ENCODE results near the gene CABP7. TPM values are rescaled to one million over a fixed set of nuclear protein-coding genes. Genes with fewer than 3 reads are reported as not detected.

The CABP7 gene
- total RNA-seq (0.09 TPM), polyA plus RNA-seq (ENCODE audit: insufficient read depth in 1 of 8, insufficient read length in 8 of 8, low replicate concordance in 1 of 8) (under 1 TPM; 0.10 to 0.40 (median 0.16) TPM)
- long read RNA-seq, donor 1, partial matches to known transcripts, result 6 of 6 reads
- long read RNA-seq, donor 1, other reads (novel, unspliced or antisense), result 0 of 6 reads
- long read RNA-seq, donor 2, result 0 reads
- long read RNA-seq, donor 3, result 0 reads
- long read RNA-seq, donor 4, result 0 reads
- long read RNA-seq, donor 5, result 0 reads
- long read RNA-seq, donor 6, result 0 reads
- long read RNA-seq, donor 7, result 0 reads
- long read RNA-seq, donor 8, result 0 reads
- long read RNA-seq, donor 9, partial matches to known transcripts, result 5 of 10 reads
- long read RNA-seq, donor 9, other reads (novel, unspliced or antisense), result 5 of 10 reads
- long read RNA-seq, donor 10, result 0 reads
- long read RNA-seq, donor 11, partial matches to known transcripts, result 10 of 24 reads
- long read RNA-seq, donor 11, other reads (novel, unspliced or antisense), result 14 of 24 reads

- Histone ChIP-seq H3K27me3 (ENCODE audit: control insufficient read depth, insufficient read depth, low read length) (peaks cover 65% of the 10 kb centered on the region), H3K4me1 (ENCODE audit: control insufficient read depth, insufficient read depth, low read length) (peaks cover 6% of the 10 kb centered on the region), H3K36me3 (ENCODE audit: control insufficient read depth, insufficient read depth, low read length) (no peaks in the 10 kb centered on the region), H3K27ac (ENCODE audit: low read length) (no peak within 1 kb of the TSS), H3K4me3 (ENCODE audit: low read length) (no peak within 1 kb of the TSS), H3K9me3 (replicated peaks; ENCODE audit: control insufficient read depth, low read depth, low read length) (no peaks in the 10 kb centered on the region)
- under 1% methylated on average over 97 of the region's 115 CpGs for WGBS (ENCODE audit: insufficient coverage)
- DNase-seq, result no peak
Measured at GRCh38 chr22:29719899-29720645, at the start of gene CABP7. CABP7 (plus strand) TSS chr22:29720003; CDS start chr22:29720425, 422 bp downstream.

GRCh38 chr22:29670626-29671025 is 49.2 kb upstream of the CABP7 start:
- no peaks in the 10 kb centered on the region for H3K4me1 ChIP-seq (ENCODE audit: control insufficient read depth, insufficient read depth, low read length)
- DNase-seq, result no peak
- WGBS (ENCODE audit: insufficient coverage), result 56% methylated on average over 3 of the region's 3 CpGs
- no peak overlapping the region for H3K4me3 ChIP-seq (ENCODE audit: low read length)
- H3K27me3 ChIP-seq (ENCODE audit: control insufficient read depth, insufficient read depth, low read length), result no peaks in the 10 kb centered on the region
- peaks cover 67% of the 10 kb centered on the region for H3K36me3 ChIP-seq (ENCODE audit: control insufficient read depth, insufficient read depth, low read length)
- no peak overlapping the region for H3K27ac ChIP-seq (ENCODE audit: low read length)
- no peaks in the 10 kb centered on the region for H3K9me3 ChIP-seq (replicated peaks; ENCODE audit: control insufficient read depth, low read depth, low read length)

GRCh38 chr22:29673361-29674066 is 46.3 kb upstream of the CABP7 start:
- no peak for DNase-seq
- H3K27ac ChIP-seq (ENCODE audit: low read length), result no peak overlapping the region

GRCh38 chr22:29674121-29674520 is 45.7 kb upstream of the CABP7 start:
- no peaks in the 10 kb centered on the region for H3K9me3 ChIP-seq (replicated peaks; ENCODE audit: control insufficient read depth, low read depth, low read length)
- peaks cover 78% of the 10 kb centered on the region for H3K36me3 ChIP-seq (ENCODE audit: control insufficient read depth, insufficient read depth, low read length)
- no peak overlapping the region for H3K4me3 ChIP-seq (ENCODE audit: low read length)
- H3K27me3 ChIP-seq (ENCODE audit: control insufficient read depth, insufficient read depth, low read length), result no peaks in the 10 kb centered on the region
- 91% methylated on average over 8 of the region's 8 CpGs for WGBS (ENCODE audit: insufficient coverage)
- H3K27ac ChIP-seq (ENCODE audit: low read length), result no peak overlapping the region
- H3K4me1 ChIP-seq (ENCODE audit: control insufficient read depth, insufficient read depth, low read length), result no peaks in the 10 kb centered on the region
- DNase-seq, result no peak

More at GRCh38 chr22:29673361-29674066, 46.3 kb upstream of the CABP7 start:
- Histone ChIP-seq H3K4me1 (ENCODE audit: control insufficient read depth, insufficient read depth, low read length) (no peaks in the 10 kb centered on the region), H3K36me3 (ENCODE audit: control insufficient read depth, insufficient read depth, low read length) (peaks cover 78% of the 10 kb centered on the region), H3K4me3 (ENCODE audit: low read length) (no peak overlapping the region), H3K27me3 (ENCODE audit: control insufficient read depth, insufficient read depth, low read length) (no peaks in the 10 kb centered on the region), H3K9me3 (replicated peaks; ENCODE audit: control insufficient read depth, low read depth, low read length) (no peaks in the 10 kb centered on the region)
- 93% methylated on average over 11 of the region's 14 CpGs for WGBS (ENCODE audit: insufficient coverage)

- peaks cover 78% of the 10 kb centered on the region for H3K36me3 ChIP-seq (ENCODE audit: control insufficient read depth, insufficient read depth, low read length)
- no CpG with 5 or more reads among the region's 1 CpG for WGBS (ENCODE audit: insufficient coverage)
- H3K4me1 ChIP-seq (ENCODE audit: control insufficient read depth, insufficient read depth, low read length), result no peaks in the 10 kb centered on the region
- H3K27ac ChIP-seq (ENCODE audit: low read length), result no peak overlapping the region
- H3K4me3 ChIP-seq (ENCODE audit: low read length), result no peak overlapping the region
- H3K27me3 ChIP-seq (ENCODE audit: control insufficient read depth, insufficient read depth, low read length), result no peaks in the 10 kb centered on the region
- H3K9me3 ChIP-seq (replicated peaks; ENCODE audit: control insufficient read depth, low read depth, low read length), result no peaks in the 10 kb centered on the region
- DNase-seq, result no peak
Measured at GRCh38 chr22:29679316-29679715, 40.5 kb upstream of the CABP7 start.

- Histone ChIP-seq H3K4me1 (ENCODE audit: control insufficient read depth, insufficient read depth, low read length) (peaks cover 2% of the 10 kb centered on the region), H3K4me3 (ENCODE audit: low read length) (no peak overlapping the region), H3K36me3 (ENCODE audit: control insufficient read depth, insufficient read depth, low read length) (peaks cover 59% of the 10 kb centered on the region), H3K27me3 (ENCODE audit: control insufficient read depth, insufficient read depth, low read length) (no peaks in the 10 kb centered on the region), H3K27ac (ENCODE audit: low read length) (no peak overlapping the region), H3K9me3 (replicated peaks; ENCODE audit: control insufficient read depth, low read depth, low read length) (no peaks in the 10 kb centered on the region)
- DNase-seq, result no peak
- WGBS (ENCODE audit: insufficient coverage), result no CpG with 5 or more reads among the region's 4 CpGs
Measured at GRCh38 chr22:29683536-29683935, 36.3 kb upstream of the CABP7 start.

- no peak overlapping the region for H3K4me3 ChIP-seq (ENCODE audit: low read length)
- 95% methylated on average over 4 of the region's 4 CpGs for WGBS (ENCODE audit: insufficient coverage)
- H3K36me3 ChIP-seq (ENCODE audit: control insufficient read depth, insufficient read depth, low read length), result peaks cover 52% of the 10 kb centered on the region
- H3K27ac ChIP-seq (ENCODE audit: low read length), result no peak overlapping the region
- H3K4me1 ChIP-seq (ENCODE audit: control insufficient read depth, insufficient read depth, low read length), result peaks cover 7% of the 10 kb centered on the region
- no peaks in the 10 kb centered on the region for H3K9me3 ChIP-seq (replicated peaks; ENCODE audit: control insufficient read depth, low read depth, low read length)
- no peaks in the 10 kb centered on the region for H3K27me3 ChIP-seq (ENCODE audit: control insufficient read depth, insufficient read depth, low read length)
- DNase-seq, result no peak
Measured at GRCh38 chr22:29684244-29684643, 35.6 kb upstream of the CABP7 start.

- H3K9me3 ChIP-seq (replicated peaks; ENCODE audit: control insufficient read depth, low read depth, low read length), result no peaks in the 10 kb centered on the region
- peaks cover 24% of the 10 kb centered on the region for H3K36me3 ChIP-seq (ENCODE audit: control insufficient read depth, insufficient read depth, low read length)
- peak; percentile 56 for DNase-seq
- H3K27ac ChIP-seq (ENCODE audit: low read length), result peak overlapping the region; percentile 17
- peaks cover 58% of the 10 kb centered on the region for H3K4me1 ChIP-seq (ENCODE audit: control insufficient read depth, insufficient read depth, low read length)
- H3K27me3 ChIP-seq (ENCODE audit: control insufficient read depth, insufficient read depth, low read length), result no peaks in the 10 kb centered on the region
- no CpG with 5 or more reads among the region's 5 CpGs for whole genome bisulfite sequencing (ENCODE audit: insufficient coverage)
- H3K4me3 ChIP-seq (ENCODE audit: low read length), result no peak overlapping the region
Measured at GRCh38 chr22:29689206-29689879, 30.5 kb upstream of the CABP7 start.

- no peaks in the 10 kb centered on the region for H3K27me3 ChIP-seq (ENCODE audit: control insufficient read depth, insufficient read depth, low read length)
- WGBS (ENCODE audit: insufficient coverage), result 19% methylated on average over 5 of the region's 8 CpGs
- H3K27ac ChIP-seq (ENCODE audit: low read length), result peak overlapping the region; percentile 87
- H3K36me3 ChIP-seq (ENCODE audit: control insufficient read depth, insufficient read depth, low read length), result peaks cover 19% of the 10 kb centered on the region
- no peaks in the 10 kb centered on the region for H3K9me3 ChIP-seq (replicated peaks; ENCODE audit: control insufficient read depth, low read depth, low read length)
- peaks cover 63% of the 10 kb centered on the region for H3K4me1 ChIP-seq (ENCODE audit: control insufficient read depth, insufficient read depth, low read length)
- H3K4me3 ChIP-seq (ENCODE audit: low read length), result no peak overlapping the region
- peak; percentile 68 for DNase-seq
Measured at GRCh38 chr22:29689880-29690213, 30.0 kb upstream of the CABP7 start.
